GM18951 (cell line): ENCODE results near the gene ANXA2.

ENCODE experiments used
- POLR2A ChIP-seq: IDR thresholded peaks from 4 replicates; pipeline ENCODE4 v1.6.1; 2011; ENCODE audit warnings: mild to moderate bottlenecking; ENCODE audit not compliant: insufficient read length, insufficient read depth; ENCODE audit errors: extremely low read depth
- in situ Hi-C: fragments of 300-500 bp; cut with MboI; formaldehyde crosslinking; loops from one replicate; pipeline ENCODE4 v1.12.0; 2022; ENCODE audit warnings: low sequenced_read_pairs, mixed read lengths, inconsistent platforms; ENCODE audit not compliant: unreplicated experiment

Gene ANXA2

GRCh38 chr15:60400944-60401343 is 3.2 kb upstream of the ANXA2 start:
- no peak for TF ChIP-seq POLR2A
- in situ Hi-C loops = no loop called here

DNA sequence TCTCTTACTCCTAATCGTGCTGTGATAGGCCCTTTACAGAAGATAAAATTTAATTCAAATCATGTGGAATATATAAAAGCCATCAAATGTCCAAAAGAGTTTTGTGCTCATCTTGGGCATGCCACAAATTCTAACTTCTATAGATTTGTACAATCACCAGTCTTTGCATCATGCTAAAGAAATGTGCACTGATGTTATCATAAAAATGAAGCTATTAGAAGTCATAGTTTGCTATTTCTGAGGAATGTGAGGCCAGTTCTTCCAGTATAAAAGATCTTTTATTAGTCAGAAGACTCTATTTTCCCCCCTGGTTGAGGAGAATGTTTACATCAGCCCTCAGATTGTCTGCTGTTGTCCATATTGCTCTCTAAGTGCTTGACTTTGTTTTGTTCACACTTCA is 2.1 kb upstream of the ANXA2 start:
- no peak for TF ChIP-seq POLR2A
- in situ Hi-C loops = no loop called here

DNA sequence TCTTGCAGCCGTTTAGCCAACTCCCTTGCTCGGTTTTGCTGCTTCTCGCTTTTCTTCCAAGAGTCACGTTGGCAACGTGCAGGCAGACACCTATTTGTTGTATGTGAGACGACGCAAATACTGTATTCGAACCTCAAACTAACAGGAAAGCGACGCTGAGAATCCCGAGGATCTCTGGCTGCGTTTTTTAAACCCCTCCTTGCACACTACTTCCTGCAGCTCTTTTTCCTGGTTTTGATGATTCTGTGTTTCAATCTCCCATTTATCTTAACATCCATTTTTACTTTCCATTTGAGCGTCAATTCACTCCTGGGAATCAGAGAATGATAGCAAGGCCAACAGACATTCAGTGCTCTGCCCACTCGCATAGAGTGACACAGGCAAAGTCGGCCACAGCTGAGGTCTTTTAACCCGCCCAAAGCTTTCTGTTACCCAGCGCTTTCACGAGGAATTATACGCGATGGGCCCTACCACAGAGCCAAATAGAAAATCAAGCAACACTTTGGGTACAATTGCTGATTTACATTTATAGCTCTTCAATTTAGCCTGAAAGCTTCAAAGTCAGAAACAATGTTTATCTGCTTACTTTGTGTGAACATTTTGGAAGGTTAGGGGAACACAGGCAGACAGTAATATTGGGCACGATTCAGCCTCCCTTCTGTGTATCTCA is 1.6 kb upstream of the ANXA2 start:
- TF ChIP-seq POLR2A = no peak
- in situ Hi-C loops = no loop called here

DNA sequence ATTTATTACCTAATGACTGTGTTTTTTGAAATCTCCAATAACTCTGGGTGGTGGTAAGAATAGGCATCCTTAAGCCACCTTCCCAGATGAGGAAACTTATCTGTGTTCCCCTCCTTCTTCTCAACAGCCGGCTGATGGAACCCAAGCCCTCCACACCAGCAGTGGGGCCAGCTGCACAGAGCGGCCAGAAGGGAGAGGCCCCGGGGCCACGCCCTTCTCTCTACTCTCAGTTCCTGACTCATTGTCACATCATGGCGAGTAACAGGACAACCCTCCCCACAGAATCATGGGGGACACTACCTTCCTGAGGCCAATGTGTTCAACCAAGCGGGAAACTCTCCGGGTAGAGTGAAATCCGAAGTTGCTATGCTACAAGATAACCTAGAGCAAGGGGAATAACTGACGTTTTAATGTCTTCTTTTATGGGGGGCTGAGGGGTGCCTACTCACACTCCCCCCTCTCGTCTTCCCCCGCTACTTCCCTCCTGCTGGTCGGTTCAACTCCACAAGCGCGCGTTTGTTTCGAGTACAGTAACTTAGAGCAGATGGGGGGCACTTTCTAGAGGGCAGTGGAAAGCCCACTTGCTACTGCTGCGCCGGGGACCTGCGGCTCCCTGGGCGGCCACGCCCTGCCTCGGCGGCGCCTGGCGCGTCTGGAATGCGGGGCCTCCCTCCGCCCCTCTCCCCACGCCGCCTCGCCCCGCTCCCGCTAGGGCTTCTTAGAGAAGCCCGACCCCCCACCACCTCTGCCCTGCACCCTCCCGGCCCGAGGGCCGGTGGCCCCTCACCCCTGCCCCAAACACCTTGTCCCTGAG is 621 bp downstream of the ANXA2 start:
- in situ Hi-C loops = no loop called here
- TF ChIP-seq POLR2A = no peak

- in situ Hi-C loops = no loop called here
- TF ChIP-seq POLR2A = no peak
These were observed 1.2 kb downstream of the ANXA2 start for GRCh38 chr15:60396560-60396957.

- in situ Hi-C loops = no loop called here
- no peak for TF ChIP-seq POLR2A
These were observed 1.7 kb downstream of the ANXA2 start for GRCh38 chr15:60396100-60396499.

DNA sequence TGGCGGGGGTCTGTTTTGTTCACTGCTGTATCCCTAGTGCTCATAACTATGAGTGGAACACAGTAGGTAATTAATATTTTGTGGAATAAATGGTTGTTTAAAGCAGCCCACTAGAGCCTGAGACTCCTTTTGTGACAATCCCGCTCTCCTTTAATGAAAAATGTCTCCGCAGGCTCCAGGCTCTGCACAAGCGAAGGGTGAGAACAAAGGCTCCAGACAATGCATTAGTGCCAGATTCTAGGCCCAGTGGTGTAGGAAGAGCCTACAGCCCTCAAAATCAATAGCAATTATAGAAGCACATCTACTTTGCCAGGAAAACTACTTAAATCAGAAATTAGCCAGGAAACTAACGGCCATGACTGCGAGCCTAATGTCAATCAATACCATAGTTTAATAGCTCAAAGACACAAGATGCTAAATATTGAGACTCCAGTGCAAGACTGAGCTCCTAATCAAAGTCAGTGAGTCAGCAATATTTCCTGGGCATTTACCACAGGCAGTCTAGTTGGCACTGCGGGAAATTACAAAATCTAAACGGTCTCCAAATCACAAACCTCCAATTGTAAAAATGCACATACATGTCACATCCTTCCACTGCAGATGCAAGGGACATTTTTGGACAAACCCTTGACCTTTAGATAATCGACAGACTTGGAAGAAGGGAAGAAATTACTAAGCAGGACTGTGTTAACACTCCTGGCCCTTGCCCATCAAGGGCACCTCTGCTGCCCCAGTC is 2.3 kb downstream of the ANXA2 start:
- no peak for TF ChIP-seq POLR2A
- in situ Hi-C loops = no loop called here

- in situ Hi-C loops = no loop called here
- no peak for TF ChIP-seq POLR2A
These were observed 3.1 kb downstream of the ANXA2 start for GRCh38 chr15:60394689-60395097.

- in situ Hi-C loops = no loop called here
- no peak for TF ChIP-seq POLR2A
These were observed 4.6 kb downstream of the ANXA2 start for GRCh38 chr15:60392986-60393790.

- no peak for TF ChIP-seq POLR2A
- in situ Hi-C loops = no loop called here
These were observed 5.2 kb downstream of the ANXA2 start for GRCh38 chr15:60392601-60392985.

GRCh38 chr15:60391722-60392315 is 6.0 kb downstream of the ANXA2 start:
- TF ChIP-seq POLR2A = no peak
- in situ Hi-C loops = no loop called here

DNA sequence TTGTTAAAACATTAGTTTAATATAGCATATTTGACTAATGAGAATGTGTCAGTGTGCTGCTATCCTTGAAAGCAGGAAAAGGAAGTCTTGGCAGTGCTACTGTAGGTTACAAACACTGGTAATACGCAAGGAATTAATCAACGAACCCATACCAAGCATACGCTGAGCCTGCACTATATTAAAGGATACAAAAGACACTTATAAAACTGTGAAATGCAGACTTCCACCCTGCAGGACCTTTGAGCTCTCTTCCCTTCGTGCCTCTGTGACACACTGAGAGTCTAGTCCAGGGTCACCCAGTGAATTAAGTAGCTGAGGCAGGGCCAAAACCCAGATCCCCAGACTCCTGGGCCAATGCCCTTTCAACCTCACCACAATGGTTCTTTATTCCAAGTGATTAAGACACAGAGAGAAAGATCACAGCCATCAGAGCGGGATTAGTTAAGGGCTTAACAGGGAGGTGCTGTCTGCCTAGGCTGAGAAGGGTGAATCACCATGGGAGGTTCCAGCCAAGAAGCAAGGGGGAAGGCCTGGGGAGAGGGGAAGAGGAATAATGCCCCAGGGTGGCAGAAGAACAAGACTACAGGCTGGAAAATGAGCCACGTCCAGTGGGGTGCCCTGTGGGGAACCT is 6.8 kb downstream of the ANXA2 start:
- in situ Hi-C loops = no loop called here
- TF ChIP-seq POLR2A = no peak
